HG03439 (cell line): ENCODE results near the gene C6orf62.
A peak's percentile ranks its signal among the peaks of the same experiment; 100 is the strongest.
"Not testable (repeated sequence)": the region's sequence is repeated elsewhere in the genome, so short reads cannot be mapped to it uniquely, and the experiment has no call there.

Experiments used
- ATAC-seq: cut with Tn5 transposase; IDR thresholded peaks from one replicate; pipeline ENCODE4 v1.9.1; 2021; ENCODE audit warnings: mild to moderate bottlenecking, moderate library complexity; ENCODE audit not compliant: unreplicated experiment

C6orf62 gene

DNA sequence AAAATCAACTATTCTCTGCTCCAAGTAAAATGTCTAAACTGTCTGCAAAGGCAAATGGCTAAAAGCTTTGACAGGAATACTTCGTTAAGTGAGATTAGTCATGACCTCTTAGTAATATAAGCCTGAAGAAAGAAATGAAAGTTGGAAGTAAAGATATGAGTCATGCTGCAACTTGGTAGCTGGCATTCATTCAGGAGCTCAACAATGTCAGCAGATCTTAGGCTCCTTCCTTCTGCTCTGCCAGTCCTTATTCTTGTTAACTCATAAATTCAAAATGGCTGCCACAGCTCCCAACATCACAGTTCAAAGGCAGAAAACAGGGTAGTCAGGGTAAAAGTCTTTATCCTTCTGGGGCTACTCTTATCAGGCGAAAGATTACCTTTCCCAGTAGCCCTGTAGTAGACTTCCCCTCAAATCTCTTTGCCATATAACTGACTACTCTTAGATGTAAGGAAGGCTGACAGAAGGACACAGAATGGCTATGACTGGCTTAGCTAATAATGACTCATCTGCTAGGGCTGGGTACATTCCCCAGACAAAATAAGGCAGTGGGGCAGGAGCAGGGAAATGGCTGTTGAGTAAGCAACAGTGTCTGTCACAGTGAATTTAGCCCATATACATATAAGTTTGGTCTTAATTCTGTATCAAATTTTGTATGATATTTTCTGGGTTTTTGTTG lies 24.4 kb upstream of the C6orf62 start:
- ATAC-seq: peak; percentile 94

DNA sequence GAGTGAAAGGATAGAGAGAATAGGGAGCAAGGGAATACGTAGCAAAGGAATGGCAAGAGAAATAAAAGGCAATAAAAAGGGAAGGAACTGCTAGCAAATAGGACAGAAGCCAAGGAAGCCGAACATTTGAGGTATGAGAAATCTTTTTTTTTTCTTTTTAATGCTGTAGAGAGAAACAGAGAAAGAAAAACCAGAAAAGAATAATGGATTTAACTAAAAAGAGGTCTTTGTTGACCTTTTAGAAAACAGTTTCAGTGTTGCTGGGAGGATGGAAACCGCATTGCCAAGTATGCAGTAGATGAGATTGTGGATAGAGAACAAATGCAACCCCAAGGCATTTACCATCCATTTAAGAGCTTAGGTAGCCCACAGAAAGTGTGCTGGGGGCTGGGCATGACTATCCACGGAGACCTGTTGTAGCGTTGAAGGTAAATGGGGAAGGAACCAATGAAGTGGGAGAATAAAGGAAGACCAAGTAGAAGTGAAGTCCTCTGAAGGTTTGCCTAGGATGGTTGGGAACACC lies 23.3 kb upstream of the C6orf62 start:
- no peak for ATAC-seq

DNA sequence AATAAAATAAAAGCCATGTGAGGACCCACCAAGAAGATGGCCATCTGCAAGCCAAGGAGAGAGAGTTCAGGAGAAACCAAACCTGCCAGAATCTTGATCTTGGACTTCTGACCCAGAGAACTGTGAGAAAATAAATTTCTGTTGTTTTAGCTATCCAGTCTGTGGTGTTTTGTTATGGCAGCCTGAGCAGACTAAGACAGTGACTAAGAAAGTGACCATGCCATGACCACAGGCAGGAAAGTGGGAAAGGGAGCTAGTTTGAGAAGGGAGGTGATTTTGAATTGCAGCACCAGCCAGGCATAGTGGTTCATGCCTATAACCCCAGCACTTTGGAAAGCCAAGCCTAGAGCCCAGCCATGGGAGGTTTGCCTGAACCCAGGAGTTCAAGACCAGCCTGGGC lies 21.9 kb upstream of the C6orf62 start:
- ATAC-seq: no peak

DNA sequence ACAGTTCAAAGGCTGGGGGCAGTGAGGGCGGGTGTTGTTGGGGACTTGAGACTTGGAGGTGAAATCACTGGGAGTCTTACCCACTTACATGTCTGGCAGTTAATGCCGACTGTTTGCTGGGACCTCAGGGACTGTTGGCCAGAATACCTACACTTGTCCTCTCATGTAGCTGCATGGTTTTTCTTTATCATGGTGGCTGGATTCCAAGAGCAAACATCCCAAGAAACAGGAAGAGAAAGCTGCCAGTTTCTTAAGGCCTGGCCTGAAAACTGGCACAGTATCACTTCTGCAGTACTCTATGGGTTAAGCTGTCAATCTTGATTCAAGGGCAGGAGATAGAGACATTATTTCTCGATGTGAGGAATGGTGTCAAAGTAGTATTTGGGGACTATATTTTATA lies 19.8 kb upstream of the C6orf62 start:
- no peak for ATAC-seq

DNA sequence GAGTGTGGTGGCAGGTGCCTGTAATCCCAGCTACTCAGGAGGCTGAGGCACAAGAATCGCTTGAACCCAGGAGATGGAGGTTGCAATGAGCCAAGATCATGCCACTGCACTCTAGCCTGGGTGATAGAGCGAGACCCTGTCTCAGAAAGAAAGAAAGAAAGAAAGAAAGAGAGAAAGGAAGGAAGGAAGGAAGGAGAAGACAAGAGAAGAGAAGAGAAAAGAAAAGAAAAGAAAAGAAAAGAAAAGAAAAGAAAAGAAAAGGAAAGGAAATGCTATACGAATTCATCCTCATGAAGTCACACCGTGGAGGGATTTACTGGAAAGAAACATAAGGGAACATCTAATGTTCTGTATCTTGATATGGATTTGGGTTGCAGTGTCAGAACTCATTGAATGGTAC lies 15.8 kb upstream of the C6orf62 start:
- ATAC-seq: not testable (repeated sequence)

DNA sequence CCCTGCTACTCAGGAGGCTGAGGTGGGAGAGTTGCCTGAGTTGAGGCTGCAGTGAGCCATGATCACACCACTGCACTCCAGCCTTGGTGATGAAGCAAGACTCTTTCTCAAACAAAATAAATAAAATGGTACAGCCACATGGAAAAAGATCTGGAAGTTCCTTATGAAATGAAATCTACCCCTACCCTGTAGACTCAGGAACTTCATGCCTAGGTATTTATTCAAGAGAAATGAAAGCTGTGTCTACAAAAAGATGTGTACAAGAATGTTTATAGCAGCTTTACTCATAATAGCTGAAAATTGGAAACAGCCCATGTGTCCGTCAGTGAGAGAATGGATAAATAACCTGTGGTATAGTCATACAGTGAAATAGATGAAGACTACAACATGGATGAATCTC lies 15.2 kb upstream of the C6orf62 start:
- ATAC-seq: no peak

DNA sequence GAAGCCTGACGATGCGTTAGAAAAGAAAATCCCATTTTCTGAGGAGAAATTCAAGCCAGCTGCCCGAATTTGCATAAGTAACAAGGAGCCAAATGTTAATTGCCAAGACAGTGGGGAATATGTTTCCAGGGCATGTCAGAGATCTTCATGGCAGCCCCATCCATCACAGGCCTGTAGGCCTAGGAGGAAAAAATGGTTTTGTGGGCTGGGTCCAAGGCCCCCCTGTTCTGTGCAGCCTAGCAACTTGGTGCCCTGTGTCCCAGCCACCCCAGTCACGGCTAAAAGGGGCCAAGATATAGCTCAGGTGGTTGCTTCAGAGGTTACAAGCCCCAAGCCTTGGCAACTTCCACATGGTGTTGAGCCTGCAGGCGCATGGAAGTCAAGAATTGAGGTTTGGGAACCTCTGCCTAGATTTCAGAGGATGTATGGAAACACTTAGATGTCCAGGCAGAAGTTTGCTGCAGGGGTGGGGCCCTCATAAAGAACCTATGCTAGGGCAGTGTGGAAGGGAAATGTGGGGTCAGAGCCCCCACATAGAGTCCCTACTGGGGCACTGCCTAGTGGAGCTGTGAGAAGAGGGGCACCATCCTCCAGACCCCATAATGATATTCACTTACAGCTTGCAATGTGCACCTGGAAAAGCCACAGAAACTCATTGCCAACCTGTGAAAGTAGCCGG lies 12.6 kb upstream of the C6orf62 start:
- ATAC-seq: not testable (repeated sequence)

DNA sequence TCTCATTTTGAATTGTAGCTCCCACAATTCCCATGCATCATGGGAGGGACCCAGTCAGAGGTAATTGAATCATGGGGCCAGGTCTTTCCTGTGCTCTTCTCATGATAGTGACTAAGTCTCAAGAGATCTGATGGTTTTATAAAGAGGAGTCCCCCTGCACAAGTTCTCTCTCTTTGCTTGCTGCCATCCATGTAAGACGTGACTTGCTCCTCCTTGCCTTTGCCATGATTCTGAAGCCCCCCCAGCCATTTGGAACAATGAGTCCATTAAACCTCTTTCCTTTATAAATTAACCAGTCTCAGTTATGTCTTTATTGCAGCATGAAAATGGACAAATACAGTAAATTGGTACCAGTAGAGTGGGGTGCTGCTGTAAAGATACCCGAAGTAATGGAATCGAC lies 11.7 kb upstream of the C6orf62 start:
- not testable (repeated sequence) for ATAC-seq

DNA sequence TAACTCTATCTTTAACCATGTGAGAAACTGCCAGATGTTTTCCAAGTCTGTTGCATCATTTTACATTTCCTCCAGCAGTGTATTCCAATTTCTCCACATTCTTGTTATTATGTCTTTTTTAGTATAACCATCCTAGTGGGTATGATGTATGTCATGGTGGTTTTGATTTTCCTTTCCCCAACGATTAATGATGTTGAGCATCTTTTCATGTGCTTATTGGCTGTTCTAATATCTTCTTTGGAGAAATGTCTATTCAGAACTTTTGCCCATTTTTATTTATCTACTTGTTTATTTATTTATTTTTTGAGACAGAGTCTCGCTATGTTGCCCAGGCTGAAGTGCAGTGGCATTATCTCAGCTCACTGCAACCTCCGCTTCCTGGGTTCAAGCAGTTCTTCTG lies 4.3 kb upstream of the C6orf62 start:
- no peak for ATAC-seq

DNA sequence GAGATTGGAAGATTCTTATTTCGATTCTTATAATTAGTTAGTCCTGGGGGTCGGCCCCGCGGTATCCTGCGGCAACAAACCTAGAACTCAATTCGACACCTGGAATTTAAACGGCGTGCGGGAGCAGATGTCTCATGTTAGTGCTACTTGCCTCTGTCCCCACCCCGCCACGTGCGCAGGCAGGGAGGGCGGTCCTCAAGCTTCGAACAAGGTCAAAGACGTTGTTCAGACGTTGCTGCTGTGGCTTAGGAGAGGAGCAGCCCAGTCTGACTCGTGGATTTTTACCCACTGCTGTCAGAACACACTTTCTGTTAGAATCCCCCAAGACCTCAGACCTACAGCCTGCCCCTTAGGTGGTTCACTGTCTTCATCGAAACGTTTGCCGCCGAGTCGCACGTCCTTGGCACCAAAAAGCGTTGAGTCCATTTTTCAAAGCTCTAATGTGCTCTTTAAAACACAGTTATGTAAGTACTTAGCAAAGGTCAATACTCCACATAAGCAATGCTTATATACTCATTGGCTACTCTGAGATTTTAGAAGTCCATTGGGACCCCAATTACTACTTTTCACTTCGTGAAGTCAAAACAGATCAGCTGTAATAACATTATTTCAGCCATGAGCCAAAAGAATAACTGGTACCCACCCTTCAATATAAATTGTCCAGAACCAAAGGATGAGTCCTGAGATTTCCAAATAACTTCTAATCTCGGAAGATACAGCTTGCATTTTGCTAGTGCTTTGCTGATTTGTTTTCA lies 2.7 kb upstream of the C6orf62 start:
- ATAC-seq: peak; percentile 47

DNA sequence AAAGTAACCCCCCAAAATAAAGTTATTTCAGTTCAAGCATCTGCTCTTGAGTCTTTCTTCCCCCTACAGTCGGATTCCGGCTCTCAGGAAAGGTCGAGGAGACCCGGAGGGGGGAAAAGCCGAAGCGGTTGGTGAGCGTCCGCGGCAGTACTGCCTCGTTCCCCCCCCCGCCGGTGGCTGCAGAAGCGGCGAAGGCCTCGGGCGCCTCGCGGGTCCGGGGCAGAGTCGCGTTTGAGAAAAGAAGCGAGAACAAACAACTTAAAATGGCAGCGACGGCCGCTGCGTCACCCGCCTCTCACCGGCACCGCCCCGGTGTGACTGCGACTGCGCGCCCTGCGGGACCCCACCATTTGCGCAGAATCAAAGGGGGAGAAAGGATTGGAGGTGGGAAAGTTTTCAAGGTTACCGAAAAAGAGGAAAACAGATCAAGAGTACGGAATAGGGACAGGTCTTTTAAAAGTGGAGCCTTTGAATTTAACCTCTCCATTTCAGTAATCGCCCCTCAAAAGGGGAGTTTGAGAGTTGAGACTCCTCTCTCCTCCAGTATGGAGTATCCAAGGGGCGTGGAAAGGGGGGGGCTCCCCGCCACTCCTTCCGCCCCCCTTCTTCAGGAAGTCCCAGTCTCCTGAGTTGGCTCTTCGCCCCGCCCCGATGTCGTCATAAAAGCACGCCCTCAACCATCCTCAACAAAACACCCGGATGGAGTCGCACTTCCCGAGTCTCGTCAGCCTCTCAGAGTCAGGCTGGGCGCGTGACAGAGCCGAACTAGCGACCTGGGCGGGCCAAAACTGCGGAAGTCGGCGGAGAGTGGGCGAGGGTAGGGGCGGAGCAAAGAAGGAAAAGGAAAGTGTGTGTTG lies 1.9 kb upstream of the C6orf62 start:
- peak; percentile 86 for ATAC-seq

DNA sequence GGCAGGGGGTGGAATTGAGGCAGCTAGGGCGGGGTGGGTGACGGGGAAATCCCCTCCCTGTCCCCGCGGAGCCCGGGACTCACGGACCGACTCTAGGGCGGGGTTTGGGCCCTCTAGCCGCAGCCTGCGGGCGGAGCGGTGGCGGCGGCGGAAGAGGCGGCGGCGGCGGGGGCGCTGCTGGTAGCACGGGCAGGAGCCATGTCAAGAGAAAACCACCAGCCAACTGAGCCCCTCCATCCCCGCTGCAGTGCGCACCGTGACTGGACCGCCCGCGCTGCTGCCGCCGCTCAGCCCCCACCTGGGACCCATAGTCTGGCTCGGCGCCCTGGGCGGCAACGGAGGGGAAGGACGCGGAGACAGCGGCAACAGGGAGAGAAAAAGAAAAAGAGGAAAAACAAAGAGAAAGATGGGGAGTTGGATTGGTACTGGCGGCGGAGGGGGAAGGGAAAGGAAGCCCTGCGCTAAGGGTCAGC lies 1.2 kb upstream of the C6orf62 start:
- no peak for ATAC-seq

DNA sequence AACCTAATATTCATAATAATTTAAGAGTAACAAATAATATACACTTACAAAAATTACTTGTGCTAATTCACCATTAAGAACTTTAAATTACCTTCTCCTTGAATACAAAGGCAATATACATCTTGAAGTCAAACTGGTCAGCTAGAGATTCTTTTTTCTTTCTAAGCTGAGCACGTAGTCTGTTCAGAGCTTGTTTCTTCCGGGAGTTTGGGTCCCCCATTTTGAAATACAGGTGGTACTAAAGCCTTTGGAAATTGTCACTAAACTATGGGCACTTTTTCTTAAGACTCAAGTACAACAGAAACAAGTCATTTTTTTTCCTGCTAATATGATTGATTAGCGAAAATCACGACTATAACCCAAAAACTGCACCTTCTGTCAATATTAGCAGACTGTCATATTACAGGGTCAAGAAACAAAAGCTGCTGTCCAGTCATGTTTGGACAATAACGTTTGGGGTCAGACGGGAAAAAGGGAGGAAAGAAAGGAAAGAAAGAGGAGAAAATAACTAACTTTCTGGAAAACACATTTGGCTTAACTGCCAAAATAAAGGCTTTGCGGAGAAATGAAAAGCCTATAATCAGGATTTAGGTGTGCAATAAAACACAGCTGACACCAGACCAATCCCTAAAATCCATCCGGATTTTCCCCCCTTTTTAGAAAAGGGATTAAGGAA lies 367 bp downstream of the C6orf62 start:
- no peak for ATAC-seq

DNA sequence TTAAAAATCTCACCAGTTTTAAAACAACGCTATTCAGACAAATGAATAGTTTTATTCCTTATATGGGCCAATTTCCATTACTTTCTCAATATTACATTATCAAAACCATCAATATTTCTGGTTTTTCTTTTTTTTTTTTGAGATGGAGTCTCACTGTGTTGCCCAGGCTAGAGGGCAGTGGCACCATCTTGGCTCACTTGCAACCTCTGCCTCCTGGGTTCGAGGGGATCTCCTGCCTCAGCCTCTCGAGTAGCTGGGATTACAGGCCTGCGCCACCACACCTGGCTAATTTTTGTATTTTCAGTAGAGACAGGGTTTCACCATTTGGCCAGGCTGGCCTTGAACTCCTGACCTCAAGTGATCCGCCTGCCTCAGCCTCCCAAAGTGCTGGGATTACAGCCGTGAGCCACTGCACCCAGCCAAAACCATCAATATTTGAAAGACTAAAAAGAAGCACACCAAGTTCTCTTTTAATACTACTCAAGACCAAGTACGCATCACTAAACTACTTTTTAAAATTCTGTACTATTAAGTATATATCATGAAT lies 2.3 kb downstream of the C6orf62 start:
- ATAC-seq: not testable (repeated sequence)

DNA sequence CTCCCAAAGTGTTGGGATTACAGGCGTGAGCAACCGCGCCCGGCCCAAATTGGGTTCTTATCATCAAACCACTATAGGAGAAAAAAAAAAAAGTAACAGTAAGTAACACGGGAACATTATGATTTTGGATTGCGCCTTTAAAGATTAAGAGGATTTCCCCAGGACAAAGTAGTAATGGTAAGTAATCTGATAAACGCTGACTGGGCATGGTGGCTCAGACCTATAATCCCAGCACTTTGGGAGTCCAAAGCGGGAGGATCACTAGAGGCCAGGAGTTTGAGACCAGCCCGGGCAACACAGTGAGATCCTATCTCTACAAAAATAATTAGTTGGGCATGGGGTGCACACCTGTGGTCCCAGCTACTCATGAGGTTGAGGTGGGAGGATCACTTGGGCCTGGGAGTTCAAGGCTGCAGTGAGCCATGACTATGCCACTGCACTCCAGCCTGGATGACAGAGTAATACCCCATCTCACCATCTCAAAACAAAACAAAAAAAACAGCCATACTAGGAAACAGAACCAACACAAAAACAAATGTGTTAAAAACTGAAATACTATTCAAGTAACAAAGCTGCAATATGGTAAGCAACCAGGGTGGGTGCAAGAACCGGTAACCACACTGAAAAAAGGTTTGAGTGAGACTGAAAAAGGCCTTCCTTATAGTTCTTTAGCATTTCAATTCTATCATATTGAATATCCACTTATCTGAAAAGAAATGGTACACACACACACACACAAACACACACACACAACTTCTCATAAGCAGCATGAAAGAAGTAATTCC lies 8.2 kb downstream of the C6orf62 start:
- no peak for ATAC-seq

DNA sequence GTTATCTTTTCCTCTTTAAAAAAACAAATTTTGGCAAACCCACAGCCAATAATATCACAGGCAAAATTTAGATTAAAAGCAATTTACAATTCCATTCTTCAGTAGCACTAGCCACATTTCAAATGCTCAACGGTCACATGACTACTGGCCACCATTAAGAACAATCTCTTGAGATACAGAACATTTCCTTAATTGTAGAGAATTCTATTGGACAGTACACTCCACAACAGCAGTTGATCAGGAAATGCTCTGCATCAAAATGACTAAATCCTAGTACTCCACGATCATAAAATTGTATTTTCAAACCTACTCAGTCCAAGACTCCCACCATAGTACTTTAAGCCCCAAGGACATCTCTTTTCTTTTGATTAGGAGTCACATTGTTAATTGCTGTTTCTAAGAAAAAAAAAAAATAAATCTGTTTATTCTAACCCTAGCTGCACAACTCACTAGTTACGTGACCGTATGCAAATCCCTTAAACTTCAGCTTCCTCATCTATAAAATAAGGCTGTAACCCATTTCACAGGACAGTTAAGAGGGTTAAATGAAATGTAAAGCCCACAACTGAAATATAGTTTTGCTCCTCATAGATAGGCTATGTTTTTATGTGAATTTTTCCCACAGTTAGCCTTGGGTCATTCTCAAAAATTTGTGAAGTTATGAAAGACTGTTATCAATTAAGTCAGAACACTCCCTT lies 9.8 kb downstream of the C6orf62 start:
- no peak for ATAC-seq

DNA sequence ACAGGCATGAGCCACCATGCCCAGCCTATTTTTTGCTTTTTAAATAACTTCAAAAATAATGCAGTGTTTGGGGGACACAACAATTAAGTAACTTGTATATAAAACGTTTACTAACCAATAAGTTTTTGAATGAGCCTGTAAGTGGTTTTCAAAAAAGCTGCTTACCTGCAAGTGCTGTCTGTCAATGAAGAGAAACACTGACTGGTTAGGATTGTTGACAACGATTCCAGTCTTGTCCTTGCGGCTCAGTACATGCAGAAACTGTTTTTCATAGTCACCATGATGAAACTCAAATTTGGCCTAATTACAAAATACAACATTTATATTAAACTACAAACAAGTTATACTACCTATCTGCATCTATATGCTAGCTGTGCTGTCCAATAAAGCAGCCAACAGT lies 10.3 kb downstream of the C6orf62 start:
- no peak for ATAC-seq

DNA sequence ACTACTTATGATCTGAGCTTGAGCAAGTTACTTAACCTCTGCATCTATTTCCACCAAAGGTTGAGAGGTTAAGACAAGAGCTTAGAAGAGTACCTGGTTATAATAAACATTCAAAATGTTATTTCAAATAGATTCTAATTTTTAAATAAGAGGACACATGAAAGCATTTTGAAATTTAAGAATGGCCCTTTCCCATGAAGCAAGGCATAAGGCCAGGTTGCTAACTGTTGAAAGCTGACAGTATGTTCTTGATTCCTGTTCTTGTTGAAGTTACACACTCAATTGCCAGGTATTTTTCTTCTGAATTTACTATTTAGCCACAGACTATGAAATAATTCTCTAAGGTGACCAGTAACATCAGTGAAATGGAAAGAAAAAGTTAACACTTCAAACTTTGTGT lies 14.5 kb downstream of the C6orf62 start:
- ATAC-seq: no peak
